ENCODE results near the gene KIF5C.

KIF5C gene

DNA sequence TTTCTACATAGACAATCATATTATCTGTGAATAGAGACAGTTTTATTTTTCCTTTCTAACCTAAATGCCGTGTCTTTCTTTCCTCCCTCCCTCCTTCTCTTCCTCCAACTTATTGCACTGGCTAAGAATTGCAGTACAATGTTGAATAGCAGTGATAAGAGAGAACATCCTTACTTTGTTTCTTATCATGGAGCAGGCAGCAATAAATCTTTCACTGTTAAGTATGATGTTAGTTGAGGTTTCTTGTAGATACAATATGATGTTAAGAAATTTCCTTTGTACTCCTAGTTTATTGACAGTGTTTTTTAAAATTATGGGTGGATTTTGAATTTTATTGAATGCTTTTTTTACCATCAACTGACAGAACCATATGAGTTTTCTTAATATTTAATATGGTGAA, 169.5 kb downstream of the KIF5C start:
- no peak for DNase-seq (ENCODE audit: low spot score)

- no peak for DNase-seq (ENCODE audit: low spot score)
Measured at GRCh38 chr2:149047118-149047517, 172.1 kb downstream of the KIF5C start.

GRCh38 chr2:149049142-149049541, 174.1 kb downstream of the KIF5C start:
- no peak for DNase-seq (ENCODE audit: low spot score)

DNA sequence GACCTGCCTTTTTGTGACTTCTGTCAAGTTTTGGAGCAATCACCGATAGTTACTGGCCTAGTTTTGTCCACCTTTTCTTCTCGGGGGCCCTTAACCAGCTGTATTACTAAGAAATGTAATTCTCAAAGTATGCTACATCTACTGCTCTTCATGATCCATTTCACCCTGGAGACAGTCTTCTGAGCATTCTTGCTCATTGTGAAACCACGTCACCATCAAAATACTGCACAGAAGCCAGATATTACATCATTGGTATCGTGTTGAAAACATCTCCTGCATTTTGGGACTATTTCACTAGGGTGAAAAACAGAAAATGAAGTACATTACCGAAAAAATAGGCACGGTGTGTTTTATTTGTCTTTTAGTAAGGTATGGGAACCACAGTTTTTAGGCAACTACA, 175.2 kb downstream of the KIF5C start:
- peak; percentile 71 for DNase-seq (ENCODE audit: low spot score)

DNA sequence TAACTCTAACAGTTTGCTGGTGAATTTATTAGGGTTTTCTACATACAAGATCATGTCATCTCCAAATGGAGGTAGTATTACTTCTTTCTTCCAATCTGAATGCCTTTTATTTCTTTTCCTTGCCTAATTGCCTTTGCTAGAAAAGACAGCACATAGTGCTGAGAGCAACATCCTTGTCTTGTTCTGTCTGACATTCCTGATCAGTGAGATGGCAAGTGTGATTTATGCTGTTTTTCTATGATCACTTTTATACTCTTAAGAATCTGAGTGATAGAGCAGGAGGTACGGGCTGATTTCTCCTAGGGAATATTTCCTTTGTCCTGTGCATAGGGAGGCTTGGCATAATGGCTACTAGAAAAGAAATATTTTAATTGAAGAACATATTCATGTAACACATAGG, 180.7 kb downstream of the KIF5C start:
- no peak for DNase-seq (ENCODE audit: low spot score)

DNA sequence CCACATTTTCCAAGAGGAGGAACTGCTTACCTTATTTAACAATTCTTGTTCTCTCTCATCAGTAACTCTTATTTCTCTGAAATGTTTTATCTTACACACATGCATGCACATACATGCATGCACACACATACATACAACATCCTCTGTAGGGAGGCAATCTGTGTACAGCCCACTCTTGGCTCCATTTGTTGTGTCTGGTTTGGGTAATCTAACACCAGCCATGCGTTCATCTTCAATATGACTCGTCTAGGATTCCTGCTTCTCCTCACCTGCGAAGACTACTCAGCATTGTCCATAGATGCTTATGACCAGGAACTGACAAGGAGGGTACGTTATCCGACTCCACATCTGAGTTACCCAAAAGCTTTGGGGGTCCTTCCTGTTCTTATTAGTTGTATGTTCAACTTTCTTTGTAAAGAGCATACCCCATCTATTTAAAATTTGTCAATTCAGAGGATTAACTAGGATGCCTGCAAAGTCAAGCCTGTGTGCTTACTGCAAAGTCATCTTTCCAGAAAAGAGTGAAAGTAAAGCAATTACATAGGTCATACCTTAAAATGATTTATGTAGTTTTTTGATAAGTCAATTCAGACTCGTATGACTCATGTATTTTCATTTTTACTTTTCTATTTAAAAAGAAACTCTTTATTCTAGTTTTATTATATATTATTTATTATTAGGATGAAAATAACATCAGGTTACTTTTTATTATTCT, 181.7 kb downstream of the KIF5C start:
- no peak for DNase-seq (ENCODE audit: low spot score)

- no peak for DNase-seq (ENCODE audit: low spot score)
Measured at GRCh38 chr2:149057401-149057800, 182.4 kb downstream of the KIF5C start.

DNA sequence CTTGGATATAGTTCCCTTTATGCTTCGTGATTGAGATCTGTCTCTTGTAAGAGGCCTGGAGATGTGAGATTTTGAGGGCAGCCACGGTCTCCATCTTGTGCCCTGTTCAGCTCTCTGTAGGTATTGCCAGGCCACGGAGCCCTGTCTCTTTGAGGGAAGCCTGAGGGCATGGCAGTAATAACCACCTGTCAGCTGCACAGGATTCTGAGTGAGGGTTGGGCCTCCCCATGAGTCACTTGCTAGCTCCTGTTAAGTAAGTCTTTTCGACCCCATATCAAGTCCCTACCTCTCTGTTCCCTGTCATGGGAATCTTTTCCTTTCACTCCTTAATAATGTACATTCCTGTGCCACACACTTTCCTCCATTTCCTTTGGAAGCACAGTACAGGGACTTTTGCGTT, 183.9 kb downstream of the KIF5C start:
- DNase-seq (ENCODE audit: low spot score): no peak

- DNase-seq (ENCODE audit: low spot score): no peak
Measured at GRCh38 chr2:149059822-149060221, 184.8 kb downstream of the KIF5C start.

DNA sequence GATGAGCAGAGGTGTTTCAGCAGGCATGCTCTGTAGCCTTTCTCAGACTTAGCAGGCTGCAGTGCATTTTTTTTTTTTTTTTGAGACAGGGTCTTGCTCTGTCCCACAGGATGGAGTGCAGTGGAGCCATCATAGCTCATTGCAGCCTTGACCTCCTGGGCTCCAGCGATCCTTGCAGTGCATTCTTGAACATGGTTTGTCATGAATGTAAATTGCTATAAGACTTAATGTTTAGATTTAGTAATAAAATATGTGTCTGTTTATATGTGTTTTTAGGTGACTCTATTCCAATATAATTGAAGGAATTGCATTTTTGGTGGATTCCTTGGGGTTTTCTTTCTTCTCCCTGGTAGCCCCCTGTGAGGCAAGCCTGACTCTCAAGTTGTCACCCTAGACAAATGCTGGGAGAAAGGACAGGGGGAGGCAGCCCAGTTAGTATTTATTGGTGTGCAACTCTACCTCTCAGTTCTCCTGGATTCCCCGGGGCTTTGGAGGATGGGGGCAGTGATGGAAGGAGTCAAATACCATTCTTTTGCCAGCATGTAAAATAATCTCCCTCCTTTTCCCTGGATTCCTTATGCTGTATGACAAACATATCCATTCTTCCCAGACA, 186.2 kb downstream of the KIF5C start:
- DNase-seq (ENCODE audit: low spot score): no peak

DNA sequence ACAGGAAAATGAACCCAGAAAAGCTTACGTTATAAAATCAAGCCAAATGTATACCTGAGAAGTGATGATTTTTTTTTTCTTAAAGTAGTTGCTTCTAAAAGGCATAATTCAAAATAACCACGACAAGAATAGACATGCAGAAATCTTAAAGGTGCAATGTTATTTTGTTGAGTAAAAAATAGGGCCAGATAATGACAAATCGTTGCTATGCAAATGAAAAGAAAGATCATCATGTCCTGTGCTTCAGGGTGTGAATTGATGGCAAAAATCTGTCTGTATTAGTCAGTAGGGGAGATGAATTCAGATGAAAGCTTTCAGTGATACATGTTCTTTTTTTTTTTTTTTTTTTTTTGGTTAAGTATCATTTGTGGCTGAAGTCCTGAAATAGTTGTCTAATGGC, 187.5 kb downstream of the KIF5C start:
- no peak for DNase-seq (ENCODE audit: low spot score)

DNA sequence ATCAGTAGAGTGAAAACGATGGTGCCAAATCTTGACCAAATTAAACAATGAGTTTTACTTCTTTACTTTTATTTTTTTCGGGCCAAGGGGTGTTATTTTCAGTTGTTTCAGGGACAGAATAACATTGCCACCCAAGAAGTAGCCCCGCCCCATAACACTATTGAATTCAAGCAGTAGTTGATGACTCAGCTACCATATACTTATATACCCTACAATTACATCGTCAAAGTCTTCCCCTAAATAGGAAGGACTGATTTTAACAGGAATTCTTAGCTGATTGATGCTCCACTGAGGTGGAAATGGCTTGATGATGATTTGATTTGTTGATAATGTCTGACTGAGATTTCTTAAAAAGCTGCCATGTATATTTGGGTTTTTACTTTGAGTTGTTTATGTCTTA, 188.2 kb downstream of the KIF5C start:
- DNase-seq (ENCODE audit: low spot score): no peak

GRCh38 chr2:149064365-149064841, 189.4 kb downstream of the KIF5C start:
- no peak for DNase-seq (ENCODE audit: low spot score)

DNA sequence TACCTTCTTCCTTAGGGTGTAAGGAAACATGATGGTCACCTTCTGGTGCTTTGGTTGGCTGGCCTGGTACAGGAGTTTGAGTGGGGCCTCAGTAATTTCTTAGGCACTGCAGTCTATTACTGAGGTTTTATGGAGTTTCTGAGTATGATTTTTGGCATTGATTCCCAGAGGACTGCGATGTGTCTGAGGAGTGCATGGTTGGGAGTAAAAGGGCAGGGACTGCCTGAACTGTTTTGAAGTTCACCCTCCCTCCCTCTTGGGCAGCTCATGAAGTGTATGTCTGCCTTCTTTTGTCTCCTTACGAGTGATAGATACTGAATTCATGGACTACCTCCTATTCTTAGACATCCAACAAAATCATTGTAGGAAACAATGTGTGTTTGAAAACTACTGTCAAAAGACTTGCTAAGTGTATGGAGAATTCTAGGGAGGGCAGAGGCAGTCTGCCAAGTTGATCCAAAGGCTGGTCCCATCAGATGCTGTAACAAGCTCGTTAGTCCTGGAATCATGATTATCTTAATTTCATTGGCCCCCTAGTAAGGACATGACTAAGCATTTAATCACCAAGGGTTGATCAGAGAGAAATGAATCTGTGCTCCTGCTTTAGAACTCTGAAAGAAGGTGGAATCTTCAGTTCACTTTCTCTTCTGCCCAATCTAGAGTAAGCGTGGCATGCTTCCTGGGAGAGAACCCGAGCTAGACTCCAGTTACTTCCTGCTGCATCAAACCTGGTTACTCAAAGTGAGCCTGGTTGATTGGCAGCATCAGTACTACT, 190.0 kb downstream of the KIF5C start:
- peak; percentile 21 for DNase-seq (ENCODE audit: low spot score)

GRCh38 chr2:149068225-149068995, 193.4 kb downstream of the KIF5C start:
- DNase-seq (ENCODE audit: low spot score): no peak

DNA sequence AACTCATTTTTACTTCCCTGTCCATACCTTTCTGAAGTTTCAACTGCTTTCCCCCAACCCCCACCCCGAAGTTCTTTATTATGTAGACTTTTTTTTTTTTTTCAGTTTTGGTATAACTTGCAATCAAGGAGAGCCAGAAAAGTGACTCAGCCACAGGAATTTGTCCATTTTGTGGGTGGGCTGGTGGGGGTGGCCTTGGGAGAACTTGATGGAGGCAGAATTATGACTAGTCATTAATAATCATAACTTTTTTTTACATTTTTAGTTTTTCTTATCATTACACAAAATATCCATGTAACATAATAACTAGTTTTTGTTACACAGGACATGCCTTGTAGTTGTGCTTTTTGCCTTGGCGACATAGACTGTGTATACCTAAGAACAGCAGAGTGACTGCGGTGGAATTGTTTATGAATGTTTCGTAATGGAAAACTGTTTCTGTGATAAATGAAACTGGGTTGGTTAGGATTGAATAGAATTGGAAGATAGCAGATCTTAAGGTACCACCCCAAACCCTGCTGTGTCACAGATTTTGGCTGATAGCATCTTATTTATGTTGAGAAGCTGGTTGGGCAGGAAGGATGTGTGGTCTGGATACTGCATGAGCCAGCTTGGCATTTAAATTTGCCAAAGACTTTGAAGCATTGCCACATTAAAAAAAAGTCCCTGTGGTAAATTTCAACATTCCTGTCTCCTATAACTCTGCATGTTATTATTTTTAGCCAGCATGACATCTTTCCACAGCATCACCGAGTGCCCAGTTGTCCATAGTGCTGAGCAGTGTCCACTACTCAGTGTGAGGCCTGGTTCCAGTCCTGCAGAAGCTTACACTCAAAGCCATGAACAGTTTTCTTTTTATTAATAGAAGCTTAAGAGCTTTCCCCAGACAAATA, 194.2 kb downstream of the KIF5C start:
- peak; percentile 72 for DNase-seq (ENCODE audit: low spot score)

- no peak for DNase-seq (ENCODE audit: low spot score)
Measured at GRCh38 chr2:149070681-149071320, 195.8 kb downstream of the KIF5C start.

- no peak for DNase-seq (ENCODE audit: low spot score)
Measured at GRCh38 chr2:149075105-149075504, 200.1 kb downstream of the KIF5C start.

- DNase-seq (ENCODE audit: low spot score): no peak
Measured at GRCh38 chr2:149075853-149076252, 200.8 kb downstream of the KIF5C start.
